NCI-H1048 (cell line): ENCODE results near the gene LRBA.
"Not testable (repeated sequence)": the region's sequence is repeated elsewhere in the genome, so short reads cannot be mapped to it uniquely, and the experiment has no call there.

ENCODE experiments used
- DNase-seq: peaks from one replicate; lab custom pipeline; 2025; lab: John Stamatoyannopoulos, UW

LRBA gene

GRCh38 chr4:150564967-150565366 is 450.1 kb downstream of the LRBA start:
- not testable (repeated sequence) for DNase-seq

GRCh38 chr4:150562751-150563150 is 452.3 kb downstream of the LRBA start:
- DNase-seq: no peak

DNA sequence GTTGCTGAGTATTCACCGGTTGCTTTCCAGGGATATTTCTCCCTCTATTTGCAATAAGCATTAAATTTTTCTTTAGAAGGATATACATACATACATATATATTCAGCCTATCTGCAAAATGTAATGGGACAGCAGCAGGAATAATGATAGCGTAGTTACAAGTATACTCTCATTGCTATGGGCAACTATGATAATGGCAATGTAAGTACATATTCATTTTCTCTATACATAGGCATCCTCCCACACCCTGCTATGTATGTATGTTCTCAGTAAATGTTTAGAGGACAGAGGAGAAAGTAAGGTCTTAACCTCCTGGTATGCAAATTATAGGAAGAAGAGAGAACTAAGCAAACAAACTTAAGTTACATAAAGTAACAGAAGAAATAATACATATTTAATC is 452.8 kb downstream of the LRBA start:
- DNase-seq: no peak

- no peak for DNase-seq
Observed at GRCh38 chr4:150561143-150561737, 453.8 kb downstream of the LRBA start.

DNA sequence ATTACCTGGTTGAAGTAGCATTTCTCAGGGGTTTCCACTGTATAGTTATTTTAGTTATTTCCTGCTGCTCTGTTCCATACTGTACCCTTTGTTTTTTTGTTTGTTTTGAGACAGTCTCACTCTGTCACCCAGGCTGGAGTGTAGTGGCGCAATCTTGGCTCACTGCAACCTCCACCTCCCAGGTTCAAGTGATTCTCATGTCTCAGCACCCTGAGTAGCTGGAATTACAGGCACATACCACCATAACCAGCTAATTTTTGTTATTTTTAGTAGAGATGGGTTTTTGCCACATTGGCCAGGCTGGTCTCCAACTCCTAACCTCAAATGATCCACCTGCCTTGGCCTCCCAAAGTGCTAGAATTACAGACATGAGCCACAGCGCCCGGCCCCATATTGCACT is 457.3 kb downstream of the LRBA start:
- DNase-seq: not testable (repeated sequence)

DNA sequence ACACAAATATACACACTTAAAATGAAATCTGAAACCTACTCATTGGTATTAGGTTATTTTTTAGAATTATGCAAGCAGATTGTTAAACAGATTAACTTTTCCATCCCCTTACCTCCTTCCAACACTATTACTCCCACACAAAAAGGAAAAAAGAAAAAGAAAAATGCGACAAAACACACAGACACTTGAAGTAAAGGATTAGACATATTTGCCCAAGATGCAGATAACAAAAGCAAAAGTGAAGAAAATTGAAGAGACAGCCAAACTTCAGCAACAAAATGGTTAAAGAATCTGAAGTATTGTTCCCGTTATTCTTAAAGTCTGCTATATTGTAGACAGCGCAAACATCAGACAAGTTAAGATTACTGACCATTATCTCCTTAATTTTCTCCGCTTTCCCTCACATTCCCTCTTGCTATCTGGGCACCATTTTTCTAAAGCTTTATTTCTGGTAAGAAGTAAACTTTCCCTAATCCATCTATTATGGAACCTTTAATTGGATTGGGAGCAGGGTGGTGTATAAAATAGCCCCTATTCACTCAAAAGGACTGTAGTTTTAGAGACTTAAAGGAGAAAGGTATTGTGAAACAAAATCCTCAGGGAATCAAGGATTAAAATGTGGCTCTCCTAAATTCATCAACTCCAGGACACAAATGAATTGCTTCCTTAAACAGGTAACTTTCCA is 467.8 kb downstream of the LRBA start:
- no peak for DNase-seq

GRCh38 chr4:150546286-150546685 is 468.8 kb downstream of the LRBA start:
- DNase-seq: no peak

- DNase-seq: no peak
Observed at GRCh38 chr4:150543042-150543441, 472.0 kb downstream of the LRBA start.

GRCh38 chr4:150541681-150542080 is 473.4 kb downstream of the LRBA start:
- no peak for DNase-seq

GRCh38 chr4:150540959-150541360 is 474.1 kb downstream of the LRBA start:
- no peak for DNase-seq

DNA sequence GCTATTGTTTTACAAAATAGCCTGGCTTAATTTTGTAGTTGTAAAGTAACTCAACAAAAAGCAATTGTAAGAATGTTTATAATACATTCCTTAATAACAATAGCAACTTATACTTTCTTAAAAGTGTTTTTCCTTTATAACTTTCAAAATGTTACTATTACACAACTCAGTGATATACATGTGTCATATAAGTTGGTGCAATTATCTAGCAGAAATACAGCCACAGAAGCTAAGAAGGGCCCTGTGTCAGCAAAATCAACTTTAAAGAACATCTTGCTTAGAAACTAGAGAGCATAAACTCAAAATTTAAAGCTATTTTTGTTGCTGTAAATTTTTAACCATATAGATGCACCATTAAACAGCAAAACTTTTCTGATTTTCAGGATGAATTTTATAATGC is 474.5 kb downstream of the LRBA start:
- no peak for DNase-seq

DNA sequence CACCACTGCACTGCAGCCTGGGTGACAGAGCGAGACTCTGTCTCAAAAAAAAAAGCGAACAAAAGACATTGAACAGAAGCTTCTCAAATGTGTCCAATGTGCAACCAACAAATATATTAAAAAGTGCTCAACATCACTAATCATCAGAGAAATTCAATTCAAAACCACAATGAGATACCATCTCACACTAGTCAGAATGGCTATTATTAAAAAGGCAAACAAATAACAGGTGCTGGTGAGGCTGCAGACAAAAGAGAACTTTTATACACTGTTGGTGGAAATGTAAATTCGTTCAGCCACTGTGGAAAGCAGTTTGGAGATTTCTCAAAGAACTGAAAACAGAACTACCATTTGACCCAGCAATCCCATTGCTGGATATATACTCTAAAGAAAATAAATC is 477.2 kb downstream of the LRBA start:
- not testable (repeated sequence) for DNase-seq

GRCh38 chr4:150534818-150535217 is 480.3 kb downstream of the LRBA start:
- DNase-seq: no peak

GRCh38 chr4:150533673-150534072 is 481.4 kb downstream of the LRBA start:
- no peak for DNase-seq

- DNase-seq: no peak
Observed at GRCh38 chr4:150525321-150525868, 489.7 kb downstream of the LRBA start.

- no peak for DNase-seq
Observed at GRCh38 chr4:150518559-150518958, 496.5 kb downstream of the LRBA start.

- no peak for DNase-seq
Observed at GRCh38 chr4:150515135-150515534, 499.9 kb downstream of the LRBA start.

- no peak for DNase-seq
Observed at GRCh38 chr4:150514709-150515108, 500.4 kb downstream of the LRBA start.

- DNase-seq: no peak
Observed at GRCh38 chr4:150510176-150510865, 504.8 kb downstream of the LRBA start.

- DNase-seq: not testable (repeated sequence)
Observed at GRCh38 chr4:150507656-150508055, 507.4 kb downstream of the LRBA start.

- no peak for DNase-seq
Observed at GRCh38 chr4:150501983-150502382, 513.1 kb downstream of the LRBA start.

- DNase-seq: no peak
Observed at GRCh38 chr4:150501009-150501727, 513.9 kb downstream of the LRBA start.
